GM21786 (cell line): Measurements from ENCODE around the gene FOSL2.

Experiments used
- ATAC-seq: cut with Tn5 transposase; IDR thresholded peaks from one replicate; pipeline ENCODE4 v1.9.1; 2021; ENCODE audit not compliant: unreplicated experiment

The FOSL2 gene

DNA sequence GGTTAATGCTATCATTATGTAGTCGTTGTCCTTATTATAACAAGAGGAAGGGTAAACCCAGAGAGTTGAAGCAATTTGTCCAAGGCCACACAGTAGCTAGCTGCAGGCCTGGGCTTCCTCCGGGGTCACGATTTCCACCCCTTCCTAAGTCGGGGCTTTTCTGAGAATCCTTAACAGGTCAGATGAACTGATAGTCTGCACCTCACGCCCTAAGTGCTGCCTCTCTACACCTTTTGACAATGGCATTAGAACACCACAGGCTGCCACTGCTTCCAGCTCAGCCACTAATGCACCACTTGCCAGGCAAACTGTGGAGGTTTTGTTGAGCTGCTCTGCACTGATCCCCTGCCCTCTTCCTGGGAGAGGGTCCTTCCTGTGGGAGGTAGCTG is 37.7 kb downstream of the FOSL2 start:
- ATAC-seq: no peak

DNA sequence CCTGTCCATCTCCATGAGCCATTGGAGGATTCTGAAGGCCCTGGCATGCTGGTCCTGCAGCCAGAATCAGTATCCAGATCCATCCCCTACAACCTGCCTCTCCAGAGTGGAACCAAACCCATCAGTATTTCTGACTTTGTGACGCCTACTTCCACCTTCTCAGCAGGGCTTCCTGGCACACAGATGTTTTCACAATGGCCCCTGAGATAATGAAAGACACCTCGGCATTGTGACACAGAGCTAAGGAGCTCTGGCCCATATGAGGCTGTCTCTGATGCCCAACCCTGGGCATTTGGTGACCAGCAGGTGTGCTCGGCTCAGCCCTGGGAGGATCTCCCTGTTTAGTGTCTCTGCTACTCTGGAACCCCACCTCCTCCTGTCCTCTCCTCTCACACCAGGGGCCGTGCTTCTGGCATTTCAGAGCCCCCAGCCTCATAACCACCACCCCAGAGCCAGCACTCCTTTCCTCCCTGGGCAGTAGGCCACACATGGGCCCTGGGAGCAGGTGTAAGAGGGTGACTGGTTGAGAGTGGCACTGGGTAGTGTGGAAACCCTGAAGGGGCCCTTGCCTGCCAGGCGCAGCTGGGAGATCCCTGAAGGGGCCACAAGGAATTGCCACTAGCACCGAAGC is 38.2 kb downstream of the FOSL2 start:
- ATAC-seq: no peak

DNA sequence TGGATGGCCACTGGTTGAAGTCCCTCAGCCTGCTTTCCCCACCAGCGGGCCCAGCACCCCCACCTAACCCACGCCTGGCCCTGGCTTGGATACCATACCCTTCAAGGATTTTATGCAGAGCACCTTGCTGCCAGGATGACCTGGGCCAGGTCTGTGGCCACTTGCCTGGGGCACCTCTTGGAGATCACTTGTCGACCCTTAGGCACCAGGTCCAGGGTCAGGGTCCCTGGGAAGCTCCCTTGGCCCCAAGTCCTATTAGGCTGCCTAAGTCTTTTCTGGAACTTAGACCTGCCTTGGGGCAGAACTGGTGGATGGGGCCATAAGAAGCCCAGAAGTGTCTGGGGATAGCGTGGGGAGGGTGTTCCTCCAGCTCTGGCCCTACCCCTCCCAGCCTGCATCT is 39.1 kb downstream of the FOSL2 start:
- ATAC-seq: no peak

GRCh38 chr2:28432362-28432761 is 39.7 kb downstream of the FOSL2 start:
- no peak for ATAC-seq

- ATAC-seq: no peak
Observed at GRCh38 chr2:28433215-28433614, 40.6 kb downstream of the FOSL2 start.

DNA sequence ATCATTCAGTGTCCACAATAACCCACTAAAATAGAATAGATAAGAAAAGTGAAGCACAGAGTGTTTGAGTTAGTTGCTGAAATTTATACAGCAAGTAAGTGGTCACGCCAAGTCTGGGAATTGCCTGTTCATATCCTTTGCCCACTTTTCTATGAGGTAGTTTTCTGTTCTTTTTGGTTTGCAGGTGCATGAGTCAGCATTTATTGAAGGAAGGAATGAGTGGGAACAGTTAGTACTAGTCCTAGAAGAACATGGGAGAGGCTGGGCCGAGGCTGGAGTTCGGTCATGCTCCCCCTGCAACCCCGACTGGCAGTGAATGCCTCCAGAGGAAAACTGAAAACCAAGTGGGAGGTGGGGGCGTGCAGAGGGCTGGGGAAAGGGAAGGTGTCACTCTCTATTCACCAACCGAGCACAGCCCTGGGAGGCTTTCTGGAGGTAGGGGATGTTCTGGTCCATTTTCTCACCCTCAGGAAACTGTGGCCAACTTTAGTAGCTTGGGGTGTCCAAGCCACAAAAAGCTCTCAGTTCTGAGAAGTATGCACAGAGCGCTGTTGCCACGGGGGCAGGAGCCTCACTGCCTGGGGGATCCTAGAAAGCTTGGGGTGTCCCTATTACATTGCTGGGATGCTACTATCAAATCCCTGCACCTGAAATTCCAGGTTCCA is 41.4 kb downstream of the FOSL2 start:
- no peak for ATAC-seq

DNA sequence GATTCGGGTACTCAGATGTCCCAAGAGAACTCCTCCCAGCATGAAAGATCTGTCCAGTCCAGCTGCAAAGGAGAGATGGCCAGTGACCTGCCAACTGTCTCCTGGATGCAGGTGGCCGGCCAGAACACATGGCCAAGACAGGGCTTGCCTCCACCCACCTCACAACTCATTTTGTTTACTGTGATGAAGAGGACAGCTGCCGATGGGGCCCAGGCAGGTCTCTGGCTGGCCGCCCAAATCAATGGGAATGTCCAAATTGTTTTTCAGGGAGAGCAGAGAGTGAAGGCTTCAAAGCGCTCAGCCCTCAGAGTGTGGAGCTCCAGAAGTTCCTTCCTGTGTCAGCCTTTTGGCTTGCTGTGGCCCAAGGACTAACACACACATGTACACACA is 41.9 kb downstream of the FOSL2 start:
- ATAC-seq: no peak

DNA sequence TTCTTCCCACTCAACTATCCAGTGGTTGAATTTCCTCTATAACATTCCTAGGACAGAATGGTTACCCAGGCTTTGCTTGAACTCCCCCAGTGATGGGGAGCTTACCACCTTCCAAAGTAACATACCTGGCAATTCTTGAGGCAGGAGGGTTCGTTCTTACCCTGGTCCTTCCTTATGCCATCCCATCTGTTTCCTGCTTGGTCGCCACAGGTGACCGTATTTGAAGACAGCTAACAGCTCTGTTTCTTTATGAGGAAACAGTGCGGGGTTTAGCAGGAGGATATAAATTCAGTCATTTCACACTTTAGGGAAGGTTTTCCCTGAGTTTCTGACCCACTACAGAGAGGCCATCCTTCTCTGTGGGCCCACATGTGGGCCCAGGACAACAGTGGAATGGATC is 42.6 kb downstream of the FOSL2 start:
- ATAC-seq: no peak

DNA sequence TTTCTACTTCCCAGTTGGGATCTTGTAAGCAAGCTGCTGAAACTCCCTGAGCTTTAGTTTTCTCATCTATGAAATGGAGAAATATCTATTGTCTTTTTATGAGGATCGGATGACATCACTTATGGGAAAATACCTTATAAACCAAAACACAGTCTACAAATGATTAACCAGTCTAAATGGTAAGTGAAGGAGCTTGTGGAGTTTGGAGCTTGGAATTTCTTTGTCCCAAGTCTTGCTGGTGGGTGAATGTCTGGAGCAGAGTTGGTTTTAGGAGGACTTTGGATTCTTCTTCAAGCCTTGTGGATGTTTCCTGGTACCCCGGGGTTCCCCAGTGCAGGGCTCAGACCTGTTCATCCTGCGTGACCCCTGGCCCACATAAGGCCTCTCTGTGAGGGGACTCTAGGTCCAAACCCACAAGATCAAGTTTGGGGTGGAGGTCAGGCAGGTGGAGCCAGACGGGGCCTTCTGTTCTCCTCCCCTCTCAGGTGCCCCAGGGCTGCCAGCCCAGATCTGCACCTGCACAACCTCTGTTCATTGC is 43.2 kb downstream of the FOSL2 start:
- no peak for ATAC-seq

GRCh38 chr2:28436525-28437051 is 43.9 kb downstream of the FOSL2 start:
- ATAC-seq: no peak

- ATAC-seq: no peak
Observed at GRCh38 chr2:28437149-28437835, 44.6 kb downstream of the FOSL2 start.

GRCh38 chr2:28437918-28438317 is 45.3 kb downstream of the FOSL2 start:
- ATAC-seq: no peak

- ATAC-seq: no peak
Observed at GRCh38 chr2:28438532-28439063, 45.9 kb downstream of the FOSL2 start.

- no peak for ATAC-seq
Observed at GRCh38 chr2:28439127-28439526, 46.5 kb downstream of the FOSL2 start.

DNA sequence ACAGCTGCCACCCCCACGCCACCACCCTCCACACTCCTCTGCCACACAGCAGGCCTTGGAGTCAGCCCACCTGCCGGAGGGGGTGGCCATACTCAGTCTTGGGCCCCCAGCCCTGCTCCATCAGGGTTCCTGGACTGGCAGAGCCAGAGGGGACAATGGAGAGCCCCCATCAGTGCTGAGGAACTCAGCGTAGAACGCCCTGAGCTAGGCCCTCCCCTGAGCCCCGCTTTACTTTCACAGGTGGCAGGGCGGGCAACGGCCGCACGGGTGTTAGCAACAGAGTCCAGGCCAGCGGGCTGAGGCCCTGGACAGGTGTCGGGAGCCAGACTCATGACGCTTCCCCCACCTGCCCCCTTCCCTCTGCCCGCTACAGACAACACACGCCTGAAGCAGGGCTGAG is 47.1 kb downstream of the FOSL2 start:
- ATAC-seq: no peak

DNA sequence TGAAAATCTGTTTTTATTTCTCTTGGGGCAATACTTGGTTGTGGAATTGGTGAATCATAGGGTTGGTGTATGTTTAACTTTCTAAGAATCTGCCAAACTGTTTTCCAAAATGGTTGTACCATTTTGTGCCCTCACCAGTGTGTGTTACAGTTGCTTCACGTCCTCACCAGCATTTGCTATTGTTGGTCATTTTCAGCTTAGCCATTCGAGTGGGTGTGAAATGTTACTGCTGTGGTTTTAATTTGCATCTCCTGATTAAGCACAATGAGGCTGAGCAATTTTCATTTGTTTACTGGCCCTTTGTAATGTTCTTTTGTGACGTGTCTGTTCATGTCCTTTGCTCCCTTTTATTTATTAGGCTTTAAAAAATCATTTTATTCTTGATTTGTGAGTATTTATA is 49.7 kb downstream of the FOSL2 start:
- ATAC-seq: no peak

DNA sequence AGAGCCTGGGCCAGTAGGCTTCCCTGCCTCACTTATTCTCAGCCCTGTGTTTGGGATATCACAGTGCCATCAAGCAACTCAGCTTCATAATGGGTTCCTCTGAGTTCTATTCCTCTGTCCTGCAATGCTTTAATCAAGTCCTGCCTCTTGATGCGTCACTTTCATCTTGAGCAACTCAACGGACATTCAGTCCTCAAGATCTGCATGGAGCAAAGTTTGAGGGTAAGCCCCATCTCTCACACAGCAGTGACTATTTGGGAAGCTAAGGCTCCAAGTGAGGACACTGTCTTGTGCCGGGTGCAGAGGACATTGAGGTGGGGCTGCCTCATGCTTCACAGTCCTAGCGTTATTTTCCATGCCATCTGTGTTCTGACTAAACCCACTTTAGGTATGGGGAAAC is 52.3 kb downstream of the FOSL2 start:
- ATAC-seq: no peak

DNA sequence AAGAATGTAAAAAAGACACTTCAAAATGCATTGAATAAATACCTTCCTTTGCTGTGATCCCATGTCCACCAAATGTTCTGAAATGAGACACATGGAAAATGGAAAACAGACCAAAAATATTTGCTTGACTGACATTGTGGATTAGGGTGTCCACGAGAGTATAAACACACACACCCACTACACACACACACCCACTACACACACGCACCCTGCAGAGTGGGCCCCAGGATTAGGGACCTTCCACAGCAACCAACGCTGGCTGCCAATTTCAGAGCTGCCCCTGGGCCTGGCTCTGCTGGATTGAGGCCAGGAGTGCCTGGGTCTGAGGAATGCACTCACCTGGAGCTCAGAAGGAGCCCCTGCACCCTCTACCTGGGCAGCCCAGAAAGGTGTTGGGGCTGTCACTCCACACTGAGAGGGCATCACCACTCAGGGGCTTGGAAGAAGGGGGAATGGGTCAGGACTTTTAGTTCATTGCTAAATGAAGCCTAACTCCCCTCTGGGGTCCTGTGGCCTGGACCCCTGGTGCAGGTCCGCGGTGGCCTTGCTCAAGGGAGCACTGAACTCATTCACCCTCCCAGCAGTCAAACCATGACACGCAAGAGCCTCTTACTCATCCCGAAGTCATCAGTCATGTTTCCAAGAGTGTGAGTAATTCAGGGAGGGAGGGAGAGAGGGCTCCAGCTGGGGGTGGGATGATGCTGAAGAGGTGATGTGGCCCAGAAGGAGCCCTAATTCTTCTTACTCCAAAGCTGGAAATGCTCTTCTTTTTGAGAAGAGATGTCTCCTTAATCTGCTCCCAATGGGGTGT is 53.0 kb downstream of the FOSL2 start:
- no peak for ATAC-seq

DNA sequence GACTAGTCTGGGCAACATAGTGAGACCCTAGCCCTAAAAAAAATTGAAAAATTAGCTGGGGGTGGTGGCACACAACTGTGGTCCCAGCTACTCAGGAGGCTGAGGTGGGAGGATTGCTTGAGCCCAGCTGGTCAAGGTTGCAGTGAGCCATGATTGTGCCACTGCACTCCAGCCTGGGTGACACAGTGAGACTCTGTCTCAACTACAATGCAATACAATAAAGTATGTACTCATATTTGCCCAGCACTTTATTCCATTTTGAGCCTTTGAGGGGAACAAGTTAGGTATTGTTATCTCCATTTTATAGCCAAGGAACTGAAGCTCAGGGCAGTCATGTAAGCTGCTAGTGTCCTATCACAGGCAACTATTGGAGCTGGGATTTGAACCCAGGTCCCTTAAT is 53.9 kb downstream of the FOSL2 start:
- no peak for ATAC-seq

DNA sequence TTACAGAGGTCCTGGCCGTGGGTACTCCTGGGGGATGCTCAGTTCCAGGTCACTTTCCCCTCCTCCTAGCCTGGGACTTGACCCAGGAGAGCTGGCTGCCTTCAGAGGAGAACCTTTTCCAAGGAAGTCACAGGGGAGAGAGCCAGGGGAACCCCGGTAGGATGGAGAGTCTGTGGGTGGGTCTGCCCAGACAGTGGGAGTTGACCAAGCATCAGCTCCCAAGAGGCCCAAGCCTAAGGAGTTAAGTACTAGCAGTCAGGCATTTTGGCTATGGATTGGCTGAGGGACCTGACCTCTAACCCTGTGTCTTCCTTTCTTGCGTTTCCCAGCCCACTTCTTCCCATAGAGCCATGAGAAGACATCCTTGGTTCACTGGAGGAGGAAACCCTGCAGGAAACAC is 54.4 kb downstream of the FOSL2 start:
- ATAC-seq: no peak
